IPS-11a (cell line): ENCODE results near the gene GLRX5.
"Not testable (repeated sequence)": the region's sequence is repeated elsewhere in the genome, so short reads cannot be mapped to it uniquely, and the experiment has no call there.

ENCODE experiments used
- H3K4me3 ChIP-seq: one replicate; pipeline ENCODE4 v1.5.1; 2013; ENCODE audit warnings: low read depth, low read length, control low read depth

The GLRX5 gene

GRCh38 chr14:95498622-95499353 lies 36.1 kb upstream of the GLRX5 start:
- H3K4me3 ChIP-seq: no peak overlapping the region

GRCh38 chr14:95499354-95499750 lies 35.5 kb upstream of the GLRX5 start:
- H3K4me3 ChIP-seq: no peak overlapping the region

GRCh38 chr14:95500201-95500681 lies 34.6 kb upstream of the GLRX5 start:
- no peak overlapping the region for H3K4me3 ChIP-seq

GRCh38 chr14:95500772-95501401 lies 34.0 kb upstream of the GLRX5 start:
- H3K4me3 ChIP-seq: no peak overlapping the region

- no peak overlapping the region for H3K4me3 ChIP-seq
These were observed 32.4 kb upstream of the GLRX5 start for GRCh38 chr14:95502381-95502950.

DNA sequence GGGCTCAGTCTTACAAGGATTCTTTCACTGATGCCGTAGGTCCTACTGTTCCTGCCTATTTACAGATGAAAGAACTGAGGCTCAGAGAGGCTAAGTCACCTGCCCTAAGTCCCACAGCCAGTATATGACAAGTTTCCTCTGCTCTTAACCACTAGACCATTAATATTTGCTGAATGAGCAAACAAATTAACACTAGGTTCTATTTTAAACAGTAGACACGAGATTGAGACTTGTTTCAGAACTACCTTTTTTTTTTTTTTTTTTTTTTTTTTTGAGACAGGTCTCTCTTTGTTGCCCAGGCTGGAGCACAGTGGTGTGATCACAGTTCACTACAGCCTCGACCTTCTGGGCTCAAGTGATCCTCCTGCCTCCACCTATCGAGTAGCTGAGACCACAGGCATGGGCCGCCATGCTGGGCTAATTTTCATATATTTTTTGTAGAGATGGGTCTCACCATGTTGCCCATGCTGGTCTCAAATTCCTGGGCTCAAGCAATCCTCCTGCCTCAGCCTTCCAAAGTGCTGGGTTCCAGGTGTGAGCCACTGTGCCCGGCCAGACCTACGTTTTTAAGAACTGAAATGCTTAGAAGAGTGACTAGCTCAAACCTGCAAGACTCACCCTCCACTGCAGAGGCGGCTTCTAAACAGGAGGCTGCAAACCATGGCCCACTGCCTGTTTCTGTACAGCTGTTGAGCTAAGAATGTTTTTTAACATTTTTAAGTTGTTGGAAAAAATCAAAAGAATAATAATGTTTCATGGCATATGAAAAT lies 31.3 kb upstream of the GLRX5 start:
- H3K4me3 ChIP-seq: no peak overlapping the region

DNA sequence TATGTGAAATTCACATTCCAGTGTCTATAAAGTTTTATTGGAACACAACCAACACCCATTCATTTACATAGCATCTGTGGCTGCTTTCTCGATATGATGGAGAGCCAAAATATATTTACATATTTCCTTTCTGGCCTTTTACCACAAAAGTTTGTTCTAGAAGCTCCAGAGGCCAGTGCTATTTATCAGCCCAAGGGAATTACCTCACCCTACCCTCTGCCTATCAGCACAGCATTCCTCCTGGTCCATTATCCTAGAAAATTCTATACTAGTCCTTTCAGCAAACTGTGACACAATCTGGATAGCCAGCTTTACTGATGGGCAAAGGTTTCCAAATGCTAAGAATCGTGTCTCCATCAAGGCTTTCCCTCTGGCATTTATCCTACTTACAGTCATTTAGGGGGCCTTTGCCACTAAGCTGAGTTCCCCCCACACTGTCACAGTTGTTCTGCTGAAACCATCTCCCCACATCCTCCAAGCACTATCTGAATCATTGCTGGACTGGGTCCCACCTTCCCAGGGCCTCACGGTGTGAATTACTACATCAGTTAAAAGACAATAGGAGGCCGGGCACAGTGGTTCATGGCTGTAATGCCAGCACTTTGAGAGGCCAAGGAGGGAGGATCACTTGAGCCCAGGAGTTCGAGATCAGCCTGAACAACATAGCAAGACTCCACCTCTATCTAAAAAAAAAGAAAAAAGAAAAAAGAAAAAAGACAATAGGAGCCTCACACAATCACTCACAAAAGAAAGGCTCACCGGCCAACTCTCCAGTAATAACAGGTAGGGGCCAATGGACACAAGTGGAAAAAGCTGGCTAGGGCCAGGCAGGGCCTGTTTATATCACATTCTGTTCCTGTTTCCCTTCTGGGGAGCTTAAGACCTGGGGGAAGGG lies 30.5 kb upstream of the GLRX5 start:
- no peak overlapping the region for H3K4me3 ChIP-seq

GRCh38 chr14:95505030-95505589 lies 29.7 kb upstream of the GLRX5 start:
- H3K4me3 ChIP-seq: no peak overlapping the region

DNA sequence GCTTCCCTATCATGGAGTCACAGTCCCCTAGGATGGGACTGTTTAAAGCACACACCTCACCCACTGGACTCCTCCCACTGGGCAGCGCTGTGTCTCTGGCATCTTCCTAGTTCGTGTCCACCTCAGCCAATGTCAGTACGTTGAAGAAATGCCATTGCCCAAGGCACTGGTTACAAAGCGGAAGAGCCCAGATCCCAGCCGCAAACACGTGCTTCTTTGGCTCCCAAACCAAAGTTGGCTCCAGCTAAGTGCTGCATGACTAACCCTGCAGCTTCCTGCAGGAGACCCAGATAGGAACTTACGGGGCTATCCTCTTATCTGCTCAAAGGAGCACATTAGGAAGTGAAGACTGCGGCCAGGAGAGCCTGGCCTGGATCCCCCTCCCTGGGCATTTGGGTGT lies 27.7 kb upstream of the GLRX5 start:
- no peak overlapping the region for H3K4me3 ChIP-seq

- H3K4me3 ChIP-seq: no peak overlapping the region
These were observed 27.1 kb upstream of the GLRX5 start for GRCh38 chr14:95507701-95508103.

DNA sequence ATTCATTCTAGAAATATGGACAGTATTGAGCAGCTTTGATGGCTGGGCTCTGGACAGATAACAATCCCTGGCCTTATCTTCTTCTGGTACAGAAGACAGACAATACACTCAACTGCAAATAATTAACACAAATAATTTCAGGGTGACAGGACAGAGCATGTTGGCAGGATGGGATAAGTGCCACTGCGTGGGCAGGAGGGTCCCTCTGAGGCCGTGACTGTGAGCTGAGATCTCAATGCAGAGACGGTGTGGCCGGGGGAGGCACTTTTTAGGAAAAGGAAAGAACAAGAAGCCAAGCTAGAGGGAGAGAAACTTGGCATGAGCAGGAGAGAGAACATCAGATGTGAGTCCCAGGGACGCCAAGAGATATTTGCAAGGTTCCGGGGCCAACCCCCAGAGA lies 26.5 kb upstream of the GLRX5 start:
- H3K4me3 ChIP-seq: no peak overlapping the region

DNA sequence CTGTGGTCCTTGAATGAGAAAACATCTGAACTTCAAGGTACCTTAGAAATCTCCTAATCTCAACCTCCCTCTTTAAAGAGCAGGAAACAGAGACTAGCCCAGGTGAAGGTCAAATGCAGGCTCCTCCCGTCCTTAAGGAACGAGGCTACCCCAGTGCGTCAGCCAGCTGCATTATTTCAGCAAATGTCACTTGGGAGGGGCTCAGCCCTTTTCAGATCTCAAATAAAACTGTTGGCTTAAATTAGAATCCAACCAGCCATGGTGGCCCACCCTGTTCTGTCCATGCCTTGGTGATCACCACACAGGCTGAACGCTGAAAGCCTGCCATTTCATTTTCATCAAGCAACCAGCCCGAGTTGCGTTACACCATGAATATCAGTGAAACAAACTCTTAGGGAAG lies 25.4 kb upstream of the GLRX5 start:
- H3K4me3 ChIP-seq: no peak overlapping the region

DNA sequence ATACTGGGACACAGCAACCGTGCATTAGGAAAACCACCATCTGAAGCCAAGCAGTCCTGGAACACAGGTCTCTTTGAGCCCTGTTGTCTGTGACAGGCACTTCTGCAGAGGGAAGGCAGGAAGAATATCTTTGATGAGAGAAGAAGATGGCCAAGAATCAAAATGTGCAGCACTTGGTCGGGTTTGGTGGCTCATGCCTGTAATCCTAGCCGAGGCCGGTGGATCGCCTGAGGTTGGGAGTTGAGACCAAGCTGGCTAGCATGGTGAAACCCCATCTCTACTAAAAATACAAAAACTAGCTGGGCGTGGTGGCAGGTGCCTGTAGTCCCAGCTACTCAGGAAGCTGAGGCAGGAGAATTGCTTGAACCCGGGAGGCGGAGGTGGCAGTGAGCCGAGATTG lies 24.5 kb upstream of the GLRX5 start:
- not testable (repeated sequence) for H3K4me3 ChIP-seq

GRCh38 chr14:95510804-95511203 lies 24.0 kb upstream of the GLRX5 start:
- H3K4me3 ChIP-seq: no peak overlapping the region

- no peak overlapping the region for H3K4me3 ChIP-seq
These were observed 23.2 kb upstream of the GLRX5 start for GRCh38 chr14:95511687-95512086.

DNA sequence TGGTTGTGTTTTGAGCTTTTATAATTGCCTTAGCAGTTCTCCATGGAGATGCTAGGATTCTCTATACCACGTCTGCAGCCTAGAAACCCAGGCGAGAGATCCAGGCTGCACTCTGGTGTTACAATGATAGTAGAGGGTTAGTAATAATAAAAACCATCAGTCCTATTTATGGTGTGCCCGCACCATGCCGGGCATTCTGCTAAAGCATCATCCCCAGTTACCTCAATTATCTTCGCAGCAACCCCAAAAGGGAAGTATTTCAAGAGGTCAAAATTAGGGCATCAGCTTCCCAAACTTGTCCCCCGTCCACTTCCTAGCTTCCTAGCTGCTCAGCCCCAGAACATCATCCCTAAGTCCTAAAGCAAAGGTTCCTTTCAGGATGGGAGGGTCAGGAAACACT lies 21.6 kb upstream of the GLRX5 start:
- H3K4me3 ChIP-seq: no peak overlapping the region

DNA sequence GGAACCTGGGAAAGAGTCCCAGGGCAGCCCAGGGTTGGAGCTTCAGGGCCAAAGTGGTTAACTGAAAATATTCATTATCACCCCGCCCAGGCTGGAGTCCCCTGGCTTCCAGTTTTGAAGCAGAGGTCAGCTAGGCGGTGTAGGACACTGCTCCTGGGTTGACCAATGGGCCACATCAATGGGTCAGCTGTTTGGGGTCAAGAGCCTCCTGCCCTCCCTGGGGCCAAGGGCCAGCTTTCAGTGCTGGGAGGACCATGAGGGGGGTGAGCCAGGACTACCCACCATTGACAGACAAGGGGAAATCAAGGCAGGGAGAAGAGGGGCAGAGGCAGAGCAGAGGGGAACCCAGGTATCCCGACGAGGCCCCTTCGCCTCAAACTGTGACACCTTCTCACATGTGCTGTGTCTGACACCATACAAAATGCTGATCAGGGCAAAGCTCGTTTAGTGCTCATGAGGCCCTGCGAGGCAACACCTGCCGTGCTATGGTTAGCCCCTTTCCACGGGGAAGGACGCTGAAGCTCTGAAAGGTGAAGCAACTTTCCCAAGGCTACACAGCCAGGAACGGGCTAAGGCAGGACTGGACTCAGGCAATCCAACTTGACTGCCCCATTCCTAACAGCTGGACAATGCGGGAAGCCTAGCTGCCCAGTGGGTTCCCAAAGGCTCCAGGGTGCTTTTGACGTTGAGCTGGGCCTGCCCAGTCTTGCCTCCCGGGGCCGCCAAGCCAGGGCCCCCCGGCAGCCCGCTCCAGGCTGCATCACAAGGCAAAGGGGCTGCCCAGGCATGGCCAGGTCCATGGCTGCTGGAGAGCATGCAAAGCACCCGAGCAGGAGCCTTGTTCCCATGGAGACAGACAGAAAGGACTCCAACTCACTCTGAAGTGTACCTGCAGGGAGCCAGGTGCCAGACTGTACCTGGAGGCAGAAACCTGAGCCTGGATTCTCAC lies 20.4 kb upstream of the GLRX5 start:
- no peak overlapping the region for H3K4me3 ChIP-seq

DNA sequence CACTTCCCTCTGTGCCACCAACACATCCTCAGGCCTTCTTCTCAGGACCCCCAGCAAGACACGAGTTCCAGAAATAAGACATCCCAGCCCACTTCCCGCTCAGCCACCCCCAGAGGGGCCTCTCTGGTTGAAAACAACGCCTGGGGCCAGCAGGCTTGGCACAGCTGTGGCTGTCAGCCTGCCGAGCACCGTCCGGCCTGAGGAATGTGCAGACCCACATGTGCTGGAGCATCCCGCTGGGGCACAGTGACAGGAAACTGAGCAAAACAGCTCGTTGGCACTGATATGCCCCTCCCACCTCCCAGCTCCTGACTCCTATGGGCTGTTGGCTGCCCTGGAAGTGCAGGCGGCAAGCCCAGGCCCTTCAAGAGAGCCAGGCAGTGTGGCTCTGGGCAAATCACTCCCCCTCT lies 19.8 kb upstream of the GLRX5 start:
- H3K4me3 ChIP-seq: no peak overlapping the region
